GM10248 (cell line): ENCODE measurements around the gene CASZ1.

Experiments used
- CTCF ChIA-PET: fragments of 300-600 bp; sonication (Branson Sonifier 250); formaldehyde crosslinking; extraction: SDS; loops from one replicate; lab custom pipeline; 2021; ENCODE audit warnings: antibody characterized with exemption; lab: Yijun Ruan, JAX
- POLR2A ChIA-PET: fragments of 350-650 bp; sonication (Branson Sonifier 250); formaldehyde crosslinking; extraction: SDS; loops from one replicate; lab custom pipeline; 2020; ENCODE audit warnings: antibody characterized with exemption; lab: Yijun Ruan, JAX
- DNase-seq: peaks from one replicate; pipeline ENCODE4 v3.0.0; 2012; ENCODE audit errors: extremely low spot score
- CTCF ChIP-seq: IDR thresholded peaks from 2 replicates; pipeline ENCODE4 v1.5.1; 2012; ENCODE audit warnings: mild to moderate bottlenecking, low read depth; ENCODE audit errors: extremely low read depth, missing control alignments, control extremely low read depth

CASZ1 gene

GRCh38 chr1:10690484-10690883 lies 106.0 kb downstream of the CASZ1 start:
- ChIA-PET CTCF (interaction anchor here (0.7 to 1.8 kb wide), 6 partner anchors 9 to 196 kb away, joined by 3 to 6 read pairs (median 4); no protein-coding TSS in a partner anchor), POLR2A (no interaction called here)
- no peak for DNase-seq
- peak; percentile 23 for TF ChIP-seq CTCF

- no peak for TF ChIP-seq CTCF
- ChIA-PET CTCF (no interaction called here), POLR2A (no interaction called here)
- no peak for DNase-seq
Measured at GRCh38 chr1:10688409-10688786, 108.0 kb downstream of the CASZ1 start.

- CTCF ChIA-PET = no interaction called here
- no peak for TF ChIP-seq CTCF
- DNase-seq = no peak
- POLR2A ChIA-PET = no interaction called here
Measured at GRCh38 chr1:10687782-10688408, 108.6 kb downstream of the CASZ1 start.

GRCh38 chr1:10687251-10687651 lies 109.2 kb downstream of the CASZ1 start:
- DNase-seq = no peak
- CTCF ChIA-PET = no interaction called here
- TF ChIP-seq CTCF = no peak
- POLR2A ChIA-PET = no interaction called here

- DNase-seq = no peak
- POLR2A ChIA-PET = no interaction called here
- CTCF ChIA-PET = no interaction called here
- TF ChIP-seq CTCF = no peak
Measured at GRCh38 chr1:10686404-10687040, 109.9 kb downstream of the CASZ1 start.

GRCh38 chr1:10685808-10686403 lies 110.5 kb downstream of the CASZ1 start:
- no peak for DNase-seq
- ChIA-PET POLR2A (no interaction called here), CTCF (interaction anchor here (0.9 kb wide), 1 partner anchor 47 kb away, joined by 3 read pairs; no protein-coding TSS in a partner anchor)
- no peak for TF ChIP-seq CTCF
